SK-N-MC (cell line): ENCODE data around the gene SLC12A9.

ENCODE experiments used
- EZH2 ChIP-seq: fragments of 200-600 bp; sonication (generic); IDR thresholded peaks from one replicate; pipeline ENCODE4 v1.6.1; 2017; ENCODE audit warnings: antibody characterized with exemption
- POLR2AphosphoS5 ChIP-seq: IDR thresholded peaks from 2 replicates; pipeline ENCODE4 v1.6.1; 2012; ENCODE audit warnings: mild to moderate bottlenecking, low read depth, low read length, borderline replicate concordance

- TF ChIP-seq EZH2 (no peak), POLR2AphosphoS5 (peak; percentile 73; the same call in 1 of the 2 replicates)
Observed at GRCh38 chr7:100827330-100828226, 24.9 kb upstream of the SLC12A9 start, which contains the start of gene EPHB4.
